Measurements from ENCODE around the gene TMEM273. TPM values are rescaled to one million over a fixed set of nuclear protein-coding genes. Genes with fewer than 3 reads are reported as not detected.

Gene TMEM273
- total RNA-seq, 1 donor from 2014 or later: not detected

GRCh38 chr10:49136525-49136924 is 51.7 kb downstream of the TMEM273 start:
- H3K9me3 Mint-ChIP-seq: peaks cover 4% of the 10 kb centered on the region
- no peaks in the 10 kb centered on the region for H3K36me3 Mint-ChIP-seq
- H3K27me3 Mint-ChIP-seq: peaks cover 18% of the 10 kb centered on the region
- H3K4me3 Mint-ChIP-seq: no peak overlapping the region
- H3K4me1 Mint-ChIP-seq (ENCODE audit: unreplicated experiment): no peaks in the 10 kb centered on the region
- no peak for DNase-seq (ENCODE audit: extremely low spot score, unreplicated experiment)
- H3K27ac Mint-ChIP-seq: no peak overlapping the region
- TF ChIP-seq CTCF (conservative IDR thresholded peaks at IDR 0.05): no peak

DNA sequence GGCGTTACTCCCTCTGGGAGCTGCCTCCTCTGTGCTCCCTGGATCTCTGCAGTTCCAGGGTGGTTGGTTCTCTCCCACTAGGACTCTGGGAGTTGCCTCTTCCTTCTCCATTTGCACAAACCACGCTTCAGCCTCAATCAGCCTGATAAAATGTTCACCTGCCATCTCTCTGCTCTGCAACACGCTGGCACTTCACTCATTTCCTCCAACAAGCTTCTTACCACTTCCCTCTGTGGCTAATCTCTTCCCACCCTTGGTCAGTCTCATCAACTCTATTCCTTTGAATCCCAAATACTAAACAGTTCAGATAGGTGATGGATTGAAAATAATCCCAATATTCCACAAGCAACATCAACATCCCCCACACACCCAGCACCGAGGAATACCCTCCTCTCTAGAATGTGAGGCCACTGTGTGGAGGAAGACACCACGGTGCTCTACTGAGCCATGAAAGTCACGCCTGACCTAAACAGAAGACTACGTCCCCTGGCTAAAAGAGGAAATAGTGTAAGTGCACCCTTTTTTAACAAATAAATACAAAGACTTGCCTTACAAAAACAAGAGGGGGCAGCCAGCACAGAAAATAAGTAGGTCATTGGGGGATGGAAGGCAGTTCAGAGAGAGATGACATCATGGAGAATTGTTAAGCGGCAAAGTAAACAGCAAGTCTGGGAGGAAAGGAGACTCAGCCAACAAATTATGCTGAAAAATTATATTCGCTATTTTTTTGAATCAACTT is 52.4 kb downstream of the TMEM273 start:
- Mint-ChIP-seq H3K9me3 (peaks cover 4% of the 10 kb centered on the region), H3K36me3 (no peaks in the 10 kb centered on the region), H3K4me1 (ENCODE audit: unreplicated experiment) (no peaks in the 10 kb centered on the region), H3K27me3 (peaks cover 21% of the 10 kb centered on the region), H3K4me3 (no peak overlapping the region), H3K27ac (no peak overlapping the region)
- no peak for TF ChIP-seq CTCF (conservative IDR thresholded peaks at IDR 0.05)
- no peak for DNase-seq (ENCODE audit: extremely low spot score, unreplicated experiment)

GRCh38 chr10:49134327-49134726 is 53.9 kb downstream of the TMEM273 start:
- H3K27me3 Mint-ChIP-seq: peaks cover 23% of the 10 kb centered on the region
- no peaks in the 10 kb centered on the region for H3K4me1 Mint-ChIP-seq (ENCODE audit: unreplicated experiment)
- H3K27ac Mint-ChIP-seq: no peak overlapping the region
- peaks cover 4% of the 10 kb centered on the region for H3K9me3 Mint-ChIP-seq
- DNase-seq (ENCODE audit: extremely low spot score, unreplicated experiment): no peak
- H3K4me3 Mint-ChIP-seq: no peak overlapping the region
- no peak for TF ChIP-seq CTCF (conservative IDR thresholded peaks at IDR 0.05)
- H3K36me3 Mint-ChIP-seq: no peaks in the 10 kb centered on the region

DNA sequence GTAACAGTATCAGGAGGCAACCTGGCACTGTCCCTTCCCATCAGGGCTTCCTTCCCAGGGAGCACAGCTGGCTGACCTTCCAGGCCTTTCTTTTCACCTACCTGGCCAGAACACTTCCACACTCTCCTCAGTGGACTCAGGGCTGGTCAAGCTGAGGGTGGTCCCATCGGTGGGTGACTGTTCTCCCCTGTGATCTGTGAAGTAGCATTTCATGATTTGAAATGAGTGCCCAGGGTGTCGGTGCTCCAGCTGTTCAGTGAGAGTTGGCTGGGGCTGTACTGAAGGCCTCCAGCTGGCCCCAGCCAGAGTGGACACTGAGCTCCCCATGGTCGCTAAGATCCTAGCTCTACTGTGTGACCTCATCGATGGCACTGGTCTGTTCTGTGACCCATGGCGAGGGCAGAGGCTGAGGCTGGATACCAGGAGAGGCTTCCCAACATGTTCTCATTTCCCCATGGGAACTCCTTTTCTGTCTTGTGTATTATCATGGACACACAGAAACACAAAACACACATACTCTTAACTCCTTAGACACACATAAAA is 54.4 kb downstream of the TMEM273 start, which contains the start of gene FAM170B:
FAM170B (minus strand) TSS at position 316 of the 543 bp plus-strand sequence; CDS start at position 213, 103 bp downstream.
- H3K4me1 Mint-ChIP-seq (ENCODE audit: unreplicated experiment): no peaks in the 10 kb centered on the region
- TF ChIP-seq CTCF (conservative IDR thresholded peaks at IDR 0.05): no peak
- no peak within 1 kb of the TSS for H3K27ac Mint-ChIP-seq
- DNase-seq (ENCODE audit: extremely low spot score, unreplicated experiment): no peak
- H3K36me3 Mint-ChIP-seq: no peaks in the 10 kb centered on the region
- H3K27me3 Mint-ChIP-seq: peaks cover 28% of the 10 kb centered on the region
- peaks cover 4% of the 10 kb centered on the region for H3K9me3 Mint-ChIP-seq
- H3K4me3 Mint-ChIP-seq: no peak within 1 kb of the TSS

DNA sequence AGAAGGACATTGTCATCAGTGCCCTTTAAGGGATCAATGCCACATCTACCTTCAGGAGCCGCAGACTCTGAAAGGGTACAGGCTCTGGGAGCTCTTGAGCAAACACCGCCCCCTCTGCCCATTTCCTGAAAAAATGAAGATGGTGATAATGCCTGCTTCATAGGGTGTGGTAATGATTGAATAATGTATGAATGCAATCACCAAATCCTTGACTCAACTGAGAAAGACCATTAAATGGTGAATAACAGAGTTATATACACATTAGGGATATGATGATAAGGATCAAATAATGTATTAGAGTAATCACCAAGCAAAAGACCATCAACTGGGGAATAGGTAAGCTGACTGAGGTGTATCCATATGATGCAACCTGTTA is 55.8 kb downstream of the TMEM273 start:
- DNase-seq (ENCODE audit: extremely low spot score, unreplicated experiment): no peak
- Mint-ChIP-seq H3K36me3 (no peaks in the 10 kb centered on the region), H3K9me3 (peaks cover 4% of the 10 kb centered on the region), H3K27me3 (peaks cover 32% of the 10 kb centered on the region), H3K4me3 (no peak overlapping the region), H3K27ac (no peak overlapping the region), H3K4me1 (ENCODE audit: unreplicated experiment) (no peaks in the 10 kb centered on the region)
- no peak for TF ChIP-seq CTCF (conservative IDR thresholded peaks at IDR 0.05)

Data from type B pancreatic cell (in vitro differentiated cells).